ENCODE results near the gene ACOT7.

The ACOT7 gene

GRCh38 chr1:6360517-6361070 lies 33.0 kb downstream of the ACOT7 start:
- no peak for DNase-seq (ENCODE audit: low read depth, low spot score)

- no peak for DNase-seq (ENCODE audit: low read depth, low spot score)
Measured at GRCh38 chr1:6360117-6360496, 33.5 kb downstream of the ACOT7 start.

- DNase-seq (ENCODE audit: low read depth, low spot score) = no peak
Measured at GRCh38 chr1:6359216-6360116, 34.1 kb downstream of the ACOT7 start.

- DNase-seq (ENCODE audit: low read depth, low spot score) = no peak
Measured at GRCh38 chr1:6358757-6359201, 34.8 kb downstream of the ACOT7 start.

- no peak for DNase-seq (ENCODE audit: low read depth, low spot score)
Measured at GRCh38 chr1:6358144-6358624, 35.4 kb downstream of the ACOT7 start.

GRCh38 chr1:6357243-6357936 lies 36.2 kb downstream of the ACOT7 start:
- DNase-seq (ENCODE audit: low read depth, low spot score) = no peak

- DNase-seq (ENCODE audit: low read depth, low spot score) = no peak
Measured at GRCh38 chr1:6355621-6356020, 37.9 kb downstream of the ACOT7 start.

- no peak for DNase-seq (ENCODE audit: low read depth, low spot score)
Measured at GRCh38 chr1:6354659-6355317, 38.8 kb downstream of the ACOT7 start.

- no peak for DNase-seq (ENCODE audit: low read depth, low spot score)
Measured at GRCh38 chr1:6353955-6354658, 39.5 kb downstream of the ACOT7 start.

GRCh38 chr1:6353619-6353954 lies 40.0 kb downstream of the ACOT7 start:
- no peak for DNase-seq (ENCODE audit: low read depth, low spot score)

GRCh38 chr1:6352138-6352563 lies 41.4 kb downstream of the ACOT7 start:
- DNase-seq (ENCODE audit: low read depth, low spot score) = peak; percentile 64

- DNase-seq (ENCODE audit: low read depth, low spot score) = no peak
Measured at GRCh38 chr1:6351480-6352137, 42.0 kb downstream of the ACOT7 start.

- no peak for DNase-seq (ENCODE audit: low read depth, low spot score)
Measured at GRCh38 chr1:6350416-6351088, 43.0 kb downstream of the ACOT7 start.

- no peak for DNase-seq (ENCODE audit: low read depth, low spot score)
Measured at GRCh38 chr1:6349254-6349943, 44.2 kb downstream of the ACOT7 start.

- DNase-seq (ENCODE audit: low read depth, low spot score) = no peak
Measured at GRCh38 chr1:6348511-6349191, 44.9 kb downstream of the ACOT7 start.

- DNase-seq (ENCODE audit: low read depth, low spot score) = no peak
Measured at GRCh38 chr1:6347641-6348487, 45.7 kb downstream of the ACOT7 start.

GRCh38 chr1:6345460-6345859 lies 48.1 kb downstream of the ACOT7 start:
- DNase-seq (ENCODE audit: low read depth, low spot score) = no peak

- DNase-seq (ENCODE audit: low read depth, low spot score) = no peak
Measured at GRCh38 chr1:6345009-6345408, 48.6 kb downstream of the ACOT7 start.

Measured in iPS DF 19.7 (cell line).